Measurements from ENCODE around the gene MAPK8. TPM values are rescaled to one million over a fixed set of nuclear protein-coding genes. Genes with fewer than 3 reads are reported as not detected.

The MAPK8 gene
- total RNA-seq, 4 donors from 2014 or later, result 13.6 to 182 (median 41.7) TPM

DNA sequence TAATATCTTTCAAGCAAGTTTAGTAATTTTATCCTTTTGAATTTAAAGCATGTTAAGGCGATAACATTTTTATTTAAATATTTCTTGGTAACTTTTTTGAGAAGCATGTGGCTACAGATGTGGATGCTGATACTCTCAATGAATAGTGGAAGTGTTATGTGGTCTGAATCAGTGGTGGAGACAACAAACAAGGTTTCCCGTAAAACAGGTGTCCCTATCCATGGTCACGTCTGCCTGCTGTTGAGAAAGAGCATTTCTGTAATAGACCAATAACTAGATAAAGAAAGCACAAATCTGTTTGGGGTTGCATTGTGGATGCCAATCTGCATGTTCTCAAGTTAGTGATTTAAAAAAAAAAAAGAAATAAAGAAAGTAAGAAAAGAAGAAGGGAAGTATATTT is 13.9 kb upstream of the MAPK8 start:
- Histone ChIP-seq H3K27me3 (no peaks in the 10 kb centered on the region), H3K4me1 (no peaks in the 10 kb centered on the region), H3K9me3 (no peaks in the 10 kb centered on the region), H3K27ac (no peak overlapping the region), H3K36me3 (no peaks in the 10 kb centered on the region), H3K4me3 (no peak overlapping the region)
- no peak for DNase-seq
- TF ChIP-seq, protein P1, sequence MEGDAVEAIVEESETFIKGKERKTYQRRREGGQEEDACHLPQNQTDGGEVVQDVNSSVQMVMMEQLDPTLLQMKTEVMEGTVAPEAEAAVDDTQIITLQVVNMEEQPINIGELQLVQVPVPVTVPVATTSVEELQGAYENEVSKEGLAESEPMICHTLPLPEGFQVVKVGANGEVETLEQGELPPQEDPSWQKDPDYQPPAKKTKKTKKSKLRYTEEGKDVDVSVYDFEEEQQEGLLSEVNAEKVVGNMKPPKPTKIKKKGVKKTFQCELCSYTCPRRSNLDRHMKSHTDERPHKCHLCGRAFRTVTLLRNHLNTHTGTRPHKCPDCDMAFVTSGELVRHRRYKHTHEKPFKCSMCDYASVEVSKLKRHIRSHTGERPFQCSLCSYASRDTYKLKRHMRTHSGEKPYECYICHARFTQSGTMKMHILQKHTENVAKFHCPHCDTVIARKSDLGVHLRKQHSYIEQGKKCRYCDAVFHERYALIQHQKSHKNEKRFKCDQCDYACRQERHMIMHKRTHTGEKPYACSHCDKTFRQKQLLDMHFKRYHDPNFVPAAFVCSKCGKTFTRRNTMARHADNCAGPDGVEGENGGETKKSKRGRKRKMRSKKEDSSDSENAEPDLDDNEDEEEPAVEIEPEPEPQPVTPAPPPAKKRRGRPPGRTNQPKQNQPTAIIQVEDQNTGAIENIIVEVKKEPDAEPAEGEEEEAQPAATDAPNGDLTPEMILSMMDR (IDR thresholded peaks at IDR 0.05), result no peak
- no peak for TF ChIP-seq POLR2A (IDR thresholded peaks at IDR 0.05)
- intact Hi-C loops (cut with DNase I; ENCODE audit: low total_unique reads), result no loop called here

- no peak for DNase-seq
- Histone ChIP-seq H3K4me3 (no peak overlapping the region), H3K4me1 (no peaks in the 10 kb centered on the region), H3K36me3 (no peaks in the 10 kb centered on the region), H3K9me3 (no peaks in the 10 kb centered on the region), H3K27ac (no peak overlapping the region), H3K27me3 (no peaks in the 10 kb centered on the region)
- TF ChIP-seq, protein P1 (IDR thresholded peaks at IDR 0.05), result no peak
- no peak for TF ChIP-seq POLR2A (IDR thresholded peaks at IDR 0.05)
- intact Hi-C loops (cut with DNase I; ENCODE audit: low total_unique reads), result no loop called here
These were observed 12.0 kb upstream of the MAPK8 start for GRCh38 chr10:48294431-48294830.

DNA sequence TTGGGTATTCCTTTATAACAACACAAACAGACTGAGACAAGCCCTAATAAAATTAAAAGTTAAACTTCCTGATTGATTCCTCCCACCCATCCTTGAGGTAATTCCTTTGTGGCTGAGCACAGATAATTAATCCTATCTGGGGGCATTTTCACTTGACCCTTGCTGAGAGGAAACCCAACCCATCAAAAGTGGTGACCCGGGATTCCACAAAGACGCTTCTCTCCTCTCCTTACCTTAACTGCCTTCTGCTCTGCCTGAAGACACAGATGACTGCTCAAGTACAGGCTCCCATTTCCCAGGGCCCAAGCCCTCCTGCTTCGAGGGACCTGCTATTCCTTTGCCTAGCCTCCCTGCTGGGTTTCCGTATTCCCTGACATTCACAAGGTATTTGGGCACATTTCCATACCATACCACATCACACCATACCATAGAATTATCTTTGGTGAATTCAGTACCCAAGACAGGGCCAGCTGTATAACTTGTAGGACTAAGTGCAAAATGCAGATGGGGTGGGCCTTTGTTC is 9.8 kb upstream of the MAPK8 start:
- Histone ChIP-seq H3K9me3 (no peaks in the 10 kb centered on the region), H3K27me3 (no peaks in the 10 kb centered on the region), H3K27ac (no peak overlapping the region), H3K36me3 (no peaks in the 10 kb centered on the region), H3K4me1 (no peaks in the 10 kb centered on the region), H3K4me3 (no peak overlapping the region)
- TF ChIP-seq, protein P1 (IDR thresholded peaks at IDR 0.05), result no peak
- TF ChIP-seq POLR2A (IDR thresholded peaks at IDR 0.05), result no peak
- DNase-seq, result no peak
- intact Hi-C loops (cut with DNase I; ENCODE audit: low total_unique reads), result no loop called here

- H3K9me3 ChIP-seq, result no peaks in the 10 kb centered on the region
- H3K36me3 ChIP-seq, result no peaks in the 10 kb centered on the region
- no peak overlapping the region for H3K27ac ChIP-seq
- no peaks in the 10 kb centered on the region for H3K4me1 ChIP-seq
- no peak for TF ChIP-seq POLR2A (IDR thresholded peaks at IDR 0.05)
- TF ChIP-seq, protein P1 (IDR thresholded peaks at IDR 0.05), result no peak
- no peak overlapping the region for H3K4me3 ChIP-seq
- H3K27me3 ChIP-seq, result no peaks in the 10 kb centered on the region
- intact Hi-C loops (cut with DNase I; ENCODE audit: low total_unique reads), result no loop called here
- DNase-seq, result no peak
These were observed 7.4 kb upstream of the MAPK8 start for GRCh38 chr10:48299066-48299465.

DNA sequence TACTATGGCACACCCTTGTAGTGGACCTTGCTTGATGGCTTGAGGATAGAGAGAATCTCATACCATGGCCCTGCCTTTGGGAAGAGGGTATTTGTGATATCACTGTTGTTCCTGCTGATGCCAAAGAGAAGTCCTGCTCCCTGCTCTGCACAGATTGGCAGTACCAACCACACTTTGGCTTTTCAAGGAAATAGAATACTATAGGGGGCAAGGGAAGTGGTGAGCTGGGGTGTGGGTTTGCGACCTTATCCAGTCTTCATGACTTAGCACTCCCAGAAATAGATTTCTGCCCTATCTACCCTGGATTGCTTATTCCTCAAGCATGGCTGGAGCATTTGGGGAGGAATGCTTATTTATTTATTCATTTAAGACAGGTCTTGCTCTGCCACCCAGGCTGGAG is 6.8 kb upstream of the MAPK8 start:
- Histone ChIP-seq H3K9me3 (no peaks in the 10 kb centered on the region), H3K27ac (no peak overlapping the region), H3K36me3 (no peaks in the 10 kb centered on the region), H3K27me3 (no peaks in the 10 kb centered on the region), H3K4me1 (no peaks in the 10 kb centered on the region), H3K4me3 (no peak overlapping the region)
- intact Hi-C loops (cut with DNase I; ENCODE audit: low total_unique reads), result no loop called here
- TF ChIP-seq, protein P1 (IDR thresholded peaks at IDR 0.05), result no peak
- TF ChIP-seq POLR2A (IDR thresholded peaks at IDR 0.05), result no peak
- no peak for DNase-seq
